DMS153 treated with DMSO at 0.1 percent for 48 hours (cell line): Measurements from ENCODE around the gene ABCE1.
"Not testable (repeated sequence)": the region's sequence is repeated elsewhere in the genome, so short reads cannot be mapped to it uniquely, and the experiment has no call there.

Source experiments
- DNase-seq: peaks from one replicate; lab custom pipeline; 2025; ENCODE audit not compliant: unreplicated experiment; lab: John Stamatoyannopoulos, UW

ABCE1 gene

GRCh38 chr4:145101091-145101490 lies 3.0 kb downstream of the ABCE1 start:
- DNase-seq = no peak

DNA sequence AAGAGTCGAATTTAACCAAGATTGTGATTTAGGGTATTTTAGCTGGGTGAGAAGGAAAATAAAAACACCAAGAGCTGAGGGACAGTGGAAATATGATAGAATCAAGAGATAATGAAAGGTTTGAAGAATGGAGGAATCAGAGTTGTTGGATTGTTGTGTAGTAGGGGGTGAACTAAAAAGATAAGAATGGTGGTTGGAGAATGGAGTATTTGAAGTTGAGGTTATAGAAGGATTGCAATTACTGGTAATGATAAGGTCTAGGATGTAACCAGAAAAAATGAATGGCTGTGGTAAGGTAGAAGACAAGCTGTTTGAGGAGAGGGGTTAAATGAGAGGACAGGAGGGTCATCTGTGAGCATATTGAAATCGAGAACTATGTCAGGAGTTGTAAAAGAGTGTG lies 4.5 kb downstream of the ABCE1 start:
- no peak for DNase-seq

DNA sequence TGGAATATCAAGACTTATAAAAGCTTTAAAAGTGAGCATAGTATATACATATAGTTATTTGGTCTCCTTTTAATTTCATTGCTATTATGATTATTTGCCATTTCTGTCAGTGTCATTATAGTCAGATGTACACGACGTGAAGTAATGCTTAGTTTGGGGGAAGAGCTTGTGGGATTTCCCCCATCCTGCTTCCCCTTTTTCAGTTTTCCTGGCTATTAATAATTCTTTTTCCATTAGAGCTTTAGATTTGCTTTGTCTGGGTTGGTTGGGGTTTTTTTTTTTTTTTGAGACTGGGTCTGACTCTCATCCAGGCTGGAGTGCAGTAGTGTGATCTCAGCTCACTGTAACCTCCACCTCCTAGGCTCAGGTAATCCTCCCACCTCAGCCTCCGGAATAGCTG lies 5.4 kb downstream of the ABCE1 start:
- DNase-seq = no peak

GRCh38 chr4:145107126-145107525 lies 9.0 kb downstream of the ABCE1 start:
- DNase-seq = no peak

DNA sequence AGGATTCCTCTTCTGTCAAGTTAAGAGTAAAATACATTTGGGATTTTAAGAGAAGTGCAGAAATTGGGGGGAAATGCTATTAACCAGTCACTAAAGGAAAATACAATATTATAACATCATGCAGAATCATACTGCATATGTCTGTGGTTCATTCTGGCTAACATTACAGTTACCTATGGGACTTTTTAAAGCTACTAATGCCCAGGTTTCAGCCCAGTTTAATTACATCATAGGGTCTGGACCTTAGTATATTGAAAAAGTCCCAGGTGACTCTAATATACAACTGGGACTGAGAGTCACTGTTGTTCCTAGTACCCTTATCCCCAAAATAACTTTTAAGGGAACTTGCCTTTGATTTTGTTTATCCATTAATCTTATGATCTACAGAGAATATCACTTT lies 10.0 kb downstream of the ABCE1 start:
- DNase-seq = no peak

- DNase-seq = no peak
Measured at GRCh38 chr4:145125396-145125795, 27.3 kb downstream of the ABCE1 start.

DNA sequence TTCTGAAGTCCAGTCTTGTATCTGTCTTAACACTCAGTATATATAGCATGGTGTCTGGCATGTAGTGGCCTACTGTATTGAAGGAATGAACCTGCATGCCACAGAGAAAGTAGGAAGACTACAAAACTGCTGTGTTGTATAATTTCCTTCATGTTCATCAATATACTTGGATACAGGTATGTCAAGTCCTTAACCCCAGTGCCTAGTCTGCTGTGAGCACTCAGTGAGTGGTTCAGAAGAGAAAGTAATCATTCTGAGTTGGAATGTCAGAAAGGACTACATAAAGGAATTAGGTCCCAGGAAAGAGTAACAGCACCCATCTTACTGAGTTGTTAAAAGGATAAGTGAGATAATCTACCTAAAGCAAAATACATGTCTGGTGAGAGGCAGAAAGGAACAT lies 32.0 kb downstream of the ABCE1 start:
- no peak for DNase-seq

DNA sequence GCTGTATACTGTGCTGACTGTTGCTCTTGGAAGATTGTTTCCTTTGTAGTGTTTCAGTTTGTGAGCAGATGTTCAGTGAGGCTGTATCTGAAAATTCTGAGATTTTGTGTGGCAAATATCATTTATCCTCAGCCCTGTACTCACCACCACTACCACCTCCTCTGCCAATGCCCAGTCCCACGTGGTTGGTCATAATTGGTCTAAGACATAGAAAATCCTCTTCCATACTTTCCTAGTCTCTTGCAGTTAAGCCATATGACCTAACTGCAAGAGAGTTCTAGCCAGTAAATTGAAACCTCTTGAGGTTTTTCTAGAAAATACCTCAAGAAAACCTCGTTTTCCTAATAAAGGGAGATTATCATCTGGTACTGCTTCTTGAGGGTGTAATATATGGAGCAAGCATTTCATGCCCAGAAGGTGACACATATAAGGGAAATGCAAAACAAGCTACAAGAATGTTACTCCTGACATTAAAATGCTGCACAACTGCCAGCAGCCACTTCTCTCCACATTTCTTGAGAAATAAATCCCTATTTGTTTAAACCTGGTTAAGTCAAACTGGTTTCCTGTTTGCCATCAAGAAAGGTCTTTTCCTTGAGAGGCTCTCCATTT lies 32.8 kb downstream of the ABCE1 start:
- DNase-seq = no peak

DNA sequence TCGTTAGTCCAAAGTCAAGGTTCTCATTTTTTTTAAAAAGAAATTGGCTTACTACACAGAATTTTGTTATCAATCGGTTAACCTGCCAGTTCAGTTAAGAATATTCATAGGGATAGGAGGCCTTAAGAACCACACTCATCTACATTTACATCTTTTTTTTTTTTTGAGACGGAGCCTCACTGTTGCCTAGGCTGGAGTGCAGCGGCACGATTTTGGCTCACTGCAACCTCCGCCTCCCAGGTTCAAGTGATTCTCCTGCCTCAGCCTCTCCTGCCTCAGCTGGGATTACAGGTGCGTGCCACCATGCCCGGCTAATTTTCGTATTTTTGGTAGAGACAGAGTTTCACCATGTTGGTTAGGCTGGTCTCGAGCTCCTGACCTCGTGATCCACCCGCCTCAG lies 33.7 kb downstream of the ABCE1 start:
- no peak for DNase-seq

GRCh38 chr4:145132511-145133098 lies 34.5 kb downstream of the ABCE1 start:
- DNase-seq = no peak

DNA sequence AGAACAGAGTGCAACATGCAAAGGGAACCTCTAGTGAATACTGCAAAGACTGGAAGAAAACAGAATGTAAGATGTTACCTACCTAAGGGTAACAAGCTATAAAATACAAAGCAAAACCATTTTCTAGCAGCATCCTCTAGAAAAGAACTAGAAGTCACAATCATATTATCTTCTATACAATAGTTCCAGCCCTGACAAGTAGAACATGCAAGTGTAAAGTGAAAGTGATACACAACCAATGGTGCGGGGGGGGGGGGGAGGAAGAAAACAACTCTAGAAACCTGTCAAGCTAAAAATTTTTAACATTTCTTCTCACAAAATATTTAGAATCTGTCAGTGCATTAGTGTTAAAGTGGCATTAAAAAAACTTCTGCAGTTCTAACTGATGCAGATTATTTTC lies 38.1 kb downstream of the ABCE1 start:
- DNase-seq = not testable (repeated sequence)

GRCh38 chr4:145148980-145149379 lies 50.9 kb downstream of the ABCE1 start:
- DNase-seq = no peak

DNA sequence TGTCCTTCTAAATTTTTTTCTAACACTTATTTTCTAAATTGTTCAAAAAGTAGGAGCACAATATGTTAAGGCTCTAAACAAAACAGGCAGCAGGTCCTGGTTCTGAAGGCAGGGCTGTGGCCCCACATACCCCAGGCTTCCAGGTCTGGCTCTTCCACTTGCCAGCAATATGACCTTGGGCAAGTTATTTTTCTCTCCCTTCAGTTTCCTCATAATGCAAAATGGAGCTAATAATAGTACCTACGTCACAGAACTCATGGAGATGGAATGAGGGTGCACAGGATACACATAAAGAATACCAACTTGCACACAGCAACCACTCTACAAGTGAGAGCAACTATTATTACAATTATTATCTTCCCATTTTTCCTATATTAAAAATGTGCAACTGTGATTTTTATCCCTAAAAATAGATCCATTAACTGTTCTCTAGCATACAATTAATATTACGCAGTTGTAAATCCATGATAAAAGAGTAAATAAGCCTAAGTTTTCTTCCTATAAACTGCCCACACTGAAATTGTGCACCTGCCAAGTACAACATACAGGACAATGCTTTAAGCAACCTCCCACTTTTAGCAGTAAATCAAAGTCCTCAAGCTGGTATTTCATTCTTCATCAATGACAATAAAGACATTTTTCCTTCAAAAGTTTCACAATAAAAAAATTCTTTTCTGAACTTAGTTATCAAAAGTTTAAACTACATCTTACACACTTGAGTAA lies 55.2 kb downstream of the ABCE1 start:
- DNase-seq = no peak

DNA sequence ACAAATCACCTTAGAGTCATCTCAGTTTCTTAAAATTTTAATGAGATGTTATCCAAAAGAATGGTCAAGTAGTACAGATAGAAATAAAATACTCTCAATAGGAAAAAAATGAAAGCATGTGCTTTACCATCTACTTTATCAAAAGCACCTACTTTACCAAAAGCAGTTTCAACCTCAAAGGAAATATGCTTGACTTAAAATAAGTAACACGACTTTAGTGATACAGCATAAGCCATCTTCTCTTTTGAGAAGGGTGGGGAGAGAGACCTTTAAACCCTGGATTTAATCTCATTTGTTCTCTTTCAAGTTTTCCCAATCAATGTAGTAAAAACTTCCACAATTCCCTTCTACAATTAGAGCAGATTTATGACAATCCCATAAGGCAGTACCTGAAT lies 55.8 kb downstream of the ABCE1 start:
- DNase-seq = no peak

- no peak for DNase-seq
Measured at GRCh38 chr4:145154573-145154972, 56.5 kb downstream of the ABCE1 start.

- no peak for DNase-seq
Measured at GRCh38 chr4:145155268-145155870, 57.3 kb downstream of the ABCE1 start.

- no peak for DNase-seq
Measured at GRCh38 chr4:145156986-145157385, 58.9 kb downstream of the ABCE1 start.

DNA sequence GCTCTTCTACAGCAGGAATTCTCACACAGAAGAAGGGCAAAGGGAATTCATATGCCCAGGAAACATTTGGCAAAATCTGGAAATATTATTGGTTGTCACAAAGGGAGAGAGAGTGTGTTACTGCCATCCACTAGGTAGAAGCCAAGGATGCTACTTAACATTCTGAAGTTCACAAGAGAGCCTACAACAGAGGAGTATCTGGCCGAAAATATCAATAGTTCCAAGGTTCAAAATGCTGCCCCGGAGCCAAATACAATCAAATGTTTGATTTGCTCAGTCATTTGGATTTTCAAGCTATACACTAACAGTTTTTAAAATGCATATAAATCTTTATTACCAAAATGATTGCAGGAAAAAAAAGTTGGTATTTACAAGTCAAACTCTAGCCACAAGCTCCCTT lies 63.4 kb downstream of the ABCE1 start:
- DNase-seq = no peak

DNA sequence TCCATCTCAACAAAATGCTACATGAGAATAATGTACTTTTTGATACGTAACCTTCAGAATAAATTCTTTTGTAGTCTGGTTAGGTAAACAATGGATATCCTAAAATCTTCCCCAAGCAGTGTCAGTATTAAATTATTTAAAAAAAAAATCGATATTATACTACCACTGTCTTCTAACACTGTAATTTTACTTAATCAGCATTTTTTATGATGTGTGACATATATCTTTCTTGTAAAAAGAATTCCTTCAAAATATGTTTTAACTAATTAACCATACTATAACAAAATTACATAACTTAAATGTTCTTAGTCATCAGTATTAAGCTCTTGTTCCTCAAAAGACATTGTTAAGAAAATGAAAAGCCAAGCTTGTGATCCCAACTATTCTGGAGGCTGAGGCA lies 69.8 kb downstream of the ABCE1 start:
- DNase-seq = no peak

DNA sequence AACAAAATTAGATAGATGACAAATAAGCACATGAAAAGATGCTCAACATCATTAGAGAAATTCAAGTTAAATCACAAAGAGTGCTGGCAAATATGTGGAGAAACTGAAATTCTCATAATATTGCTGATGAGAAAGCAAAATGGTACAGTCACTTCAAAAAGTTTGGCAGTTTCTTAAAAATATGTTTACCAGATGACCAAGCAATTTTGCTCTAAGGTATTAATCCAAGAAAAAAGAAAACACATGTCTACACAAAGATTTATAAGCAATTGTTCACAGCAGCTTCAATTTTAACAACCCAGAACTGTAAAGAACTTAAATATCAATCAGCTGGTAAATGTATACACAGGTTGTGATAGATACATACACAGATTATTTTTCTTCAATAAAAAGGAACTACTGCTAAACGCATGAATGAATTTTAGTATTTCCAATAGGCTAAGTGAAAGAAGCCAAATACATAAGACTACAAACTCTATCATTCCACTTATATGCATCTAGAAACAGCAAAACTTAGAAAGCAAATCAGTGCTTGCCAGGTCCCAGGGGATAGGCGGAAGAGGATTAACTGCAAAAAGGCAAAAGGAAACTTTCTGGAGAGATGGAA lies 70.6 kb downstream of the ABCE1 start:
- DNase-seq = no peak

GRCh38 chr4:145170223-145170622 lies 72.1 kb downstream of the ABCE1 start:
- DNase-seq = no peak

DNA sequence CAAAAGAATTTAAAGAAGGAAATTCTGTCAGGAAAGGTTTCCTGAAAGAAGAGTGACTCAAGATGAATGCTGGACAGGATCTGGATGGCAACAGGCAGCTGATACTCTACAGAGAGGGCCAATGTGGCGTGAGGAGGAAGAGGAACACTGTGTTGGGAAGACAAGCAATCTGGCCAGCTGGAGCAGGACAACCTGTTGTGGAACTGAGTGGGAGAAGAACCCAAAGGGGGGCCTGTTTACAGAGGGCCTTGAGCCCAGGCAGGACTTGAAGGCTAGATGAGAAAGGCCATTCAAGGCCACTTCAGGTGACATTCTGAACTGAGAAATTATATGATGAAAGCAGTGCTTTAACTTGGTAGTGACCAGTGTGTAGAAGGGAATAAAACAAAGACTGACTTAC lies 73.8 kb downstream of the ABCE1 start:
- DNase-seq = no peak
